ENCODE data around the gene MIER2.
A peak's percentile ranks its signal among the peaks of the same experiment; 100 is the strongest.

Gene MIER2

DNA sequence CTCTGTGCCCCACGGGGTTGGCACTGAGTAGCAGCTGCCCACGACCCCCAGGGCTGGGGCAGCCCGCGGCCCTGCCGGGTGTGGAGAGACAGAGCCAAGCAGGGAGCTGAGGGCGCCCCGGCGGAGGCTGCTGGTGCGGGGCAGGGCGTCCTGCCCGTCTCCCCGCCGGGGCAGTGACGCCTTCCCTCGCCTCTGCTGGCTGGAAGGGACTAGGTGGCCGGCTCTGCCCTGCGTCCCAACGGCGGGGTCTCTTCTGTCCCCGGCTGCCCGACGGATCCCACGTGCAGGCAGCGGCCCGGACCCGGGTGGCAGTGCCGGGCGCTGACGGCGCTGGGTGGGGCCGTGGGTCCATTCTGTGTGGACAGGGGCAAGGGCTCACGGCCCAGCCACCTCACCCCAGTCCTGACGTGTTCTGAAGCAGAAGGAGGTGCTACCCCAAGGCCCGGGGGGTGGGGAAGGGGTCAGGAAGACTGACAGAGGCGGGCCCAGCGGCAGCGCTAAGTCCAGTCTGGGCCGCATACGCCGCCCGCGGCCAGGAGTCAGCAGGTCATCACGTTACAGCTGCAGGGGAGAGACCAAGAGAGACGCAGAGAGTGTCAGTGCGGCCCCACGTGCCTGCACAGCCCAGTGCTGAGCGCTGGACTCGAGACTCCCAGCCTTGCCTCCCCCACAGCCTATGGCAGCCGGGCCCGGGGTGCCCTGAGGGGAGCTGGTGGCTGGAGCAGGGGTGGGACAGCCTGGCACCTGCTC is 38.3 kb downstream of the MIER2 start:
- no peak for DNase-seq

DNA sequence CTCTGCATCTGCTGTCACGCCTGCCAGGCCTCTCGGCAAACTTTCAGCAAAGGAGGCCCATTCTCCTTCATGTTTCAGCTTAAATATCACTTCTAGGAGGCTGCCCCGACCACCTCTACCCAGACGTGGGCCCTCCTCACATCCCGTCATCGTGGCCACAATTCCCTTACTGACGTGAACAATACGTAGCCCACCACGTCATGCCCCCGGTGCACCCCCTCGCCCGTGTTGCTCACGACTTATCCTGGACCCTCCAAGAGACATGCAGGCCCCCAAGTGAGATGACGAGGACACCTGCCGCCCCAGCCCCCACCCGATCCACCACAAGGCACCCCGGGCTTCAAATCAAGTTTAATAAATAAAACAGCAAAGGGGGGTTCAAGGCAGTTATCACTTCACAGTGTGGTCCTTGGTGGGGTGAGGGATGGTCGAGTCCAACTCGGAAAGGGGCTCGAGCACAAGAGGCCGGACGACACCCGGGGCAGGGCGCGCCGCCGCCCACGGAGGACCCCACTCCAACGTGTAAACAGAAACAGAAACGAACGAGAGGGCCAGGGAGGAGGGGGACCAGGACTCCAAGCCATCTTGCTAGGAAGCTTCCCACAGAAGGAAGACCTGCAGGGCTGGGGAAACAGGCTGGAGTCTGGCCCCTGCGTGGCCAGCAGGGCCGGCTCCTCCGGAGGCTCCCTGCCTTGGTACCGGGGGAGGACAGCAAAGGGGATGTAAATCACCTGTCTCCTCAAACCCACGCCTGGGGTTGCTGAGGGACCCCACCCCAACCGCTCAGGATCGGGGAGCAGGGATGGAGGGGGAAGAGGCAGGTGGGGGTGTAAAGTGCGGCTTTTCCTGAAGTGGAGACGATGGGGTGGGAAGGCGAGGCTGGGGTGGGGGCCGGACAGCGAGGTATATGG is 39.1 kb downstream of the MIER2 start:
- no peak for DNase-seq

DNA sequence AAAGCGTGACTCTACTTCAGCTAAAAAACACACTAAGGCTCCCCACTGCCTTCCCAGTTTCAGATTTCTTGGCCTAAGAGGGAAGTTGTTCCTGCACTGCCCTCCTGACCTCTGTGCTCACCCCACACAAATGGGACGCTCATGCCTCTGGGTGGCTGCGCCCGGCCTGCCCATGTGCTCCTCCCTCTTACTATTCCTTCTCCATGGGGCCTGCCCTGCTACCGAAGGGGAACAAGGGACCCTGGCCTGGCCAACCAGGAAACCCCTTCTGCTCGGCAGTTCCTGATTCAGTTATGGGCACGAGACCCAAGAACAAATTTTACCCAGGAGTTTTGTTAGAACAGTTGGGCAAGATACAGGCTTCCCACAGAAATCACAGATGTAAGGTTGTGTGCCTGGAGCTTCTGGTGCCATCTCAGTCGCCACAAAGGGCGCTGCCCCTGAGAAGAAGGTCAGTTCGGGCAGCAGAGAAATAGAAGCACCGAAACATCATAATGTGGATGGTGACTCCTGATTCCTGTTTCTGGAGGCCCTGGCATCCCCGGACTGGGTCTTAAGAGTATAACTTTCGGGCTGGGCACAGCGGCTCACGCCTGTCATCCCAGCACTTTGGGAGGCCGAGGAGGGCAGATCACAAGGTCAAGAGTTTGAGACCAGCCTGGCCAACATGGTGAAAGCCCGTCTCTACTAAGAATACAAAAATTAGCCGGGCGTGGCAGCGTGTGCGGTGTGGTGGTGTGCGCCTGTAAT is 47.9 kb downstream of the MIER2 start:
- DNase-seq: no peak

DNA sequence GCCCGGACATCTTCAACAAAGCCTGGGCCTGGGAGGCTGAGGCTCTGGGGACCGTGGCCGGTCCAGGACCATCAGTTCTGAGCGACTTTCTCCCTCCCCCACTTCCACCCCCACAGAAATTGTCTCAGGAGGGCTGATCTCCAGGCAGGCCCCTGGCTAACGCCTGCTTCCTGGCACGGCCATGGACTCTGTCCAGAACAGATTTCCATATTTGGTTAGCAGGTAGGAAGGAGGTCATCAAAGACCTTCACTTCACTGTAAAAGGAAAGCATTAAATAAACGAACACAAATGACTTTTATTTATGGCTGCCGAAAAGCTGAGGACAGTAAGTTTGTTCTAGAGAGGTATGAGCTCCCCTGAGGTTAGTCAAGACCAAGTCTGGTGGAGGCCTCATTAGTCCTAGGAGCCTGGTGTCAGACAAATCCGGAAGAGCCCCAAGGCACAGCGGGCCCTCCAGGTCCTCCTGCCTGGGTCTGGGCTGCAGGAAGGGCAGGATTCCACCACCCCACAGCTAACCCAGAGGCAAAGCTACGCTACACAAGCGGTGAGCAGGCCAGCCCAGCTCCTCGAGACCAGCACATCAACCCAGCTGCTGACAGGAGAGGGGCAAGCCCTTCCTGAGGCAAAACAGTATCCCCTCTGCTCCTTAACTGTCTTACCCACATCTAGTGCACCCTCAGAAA is 48.8 kb downstream of the MIER2 start:
- no peak for DNase-seq

DNA sequence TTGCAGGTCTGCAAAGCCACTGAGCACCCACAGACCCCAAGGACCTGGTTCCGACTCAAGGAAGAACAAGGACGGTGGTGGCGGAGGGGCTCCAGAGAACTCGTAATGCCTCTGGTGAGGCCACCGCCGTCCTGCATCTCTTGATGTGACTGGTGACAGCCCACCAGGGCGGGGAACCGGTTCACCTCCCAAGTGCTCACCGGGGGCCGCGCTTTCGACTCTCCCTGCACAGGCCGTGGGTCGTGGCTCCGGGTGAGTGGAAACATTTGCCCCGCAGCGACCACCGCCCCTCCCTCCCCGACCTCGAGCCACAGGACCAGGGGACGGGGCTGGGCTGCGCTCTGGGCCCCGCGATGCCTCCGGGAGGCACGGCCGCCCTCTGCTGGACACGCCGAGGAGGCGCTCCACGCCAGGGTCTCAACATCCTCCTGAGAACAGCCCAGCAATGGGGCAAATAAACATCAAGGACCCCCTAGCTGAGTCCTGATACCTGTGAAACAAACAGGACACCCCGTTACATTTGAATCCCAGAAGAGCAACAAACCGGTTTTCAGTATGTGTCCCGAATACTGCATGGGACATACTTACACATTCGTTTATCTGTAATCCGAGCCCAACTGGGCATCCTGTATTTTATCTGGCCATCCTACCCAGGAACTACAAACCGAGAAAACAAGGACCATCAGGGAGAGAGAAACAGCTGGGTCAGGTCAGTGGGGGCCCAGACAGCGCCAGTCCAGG is 49.5 kb downstream of the MIER2 start:
- peak; percentile 17 for DNase-seq

DNA sequence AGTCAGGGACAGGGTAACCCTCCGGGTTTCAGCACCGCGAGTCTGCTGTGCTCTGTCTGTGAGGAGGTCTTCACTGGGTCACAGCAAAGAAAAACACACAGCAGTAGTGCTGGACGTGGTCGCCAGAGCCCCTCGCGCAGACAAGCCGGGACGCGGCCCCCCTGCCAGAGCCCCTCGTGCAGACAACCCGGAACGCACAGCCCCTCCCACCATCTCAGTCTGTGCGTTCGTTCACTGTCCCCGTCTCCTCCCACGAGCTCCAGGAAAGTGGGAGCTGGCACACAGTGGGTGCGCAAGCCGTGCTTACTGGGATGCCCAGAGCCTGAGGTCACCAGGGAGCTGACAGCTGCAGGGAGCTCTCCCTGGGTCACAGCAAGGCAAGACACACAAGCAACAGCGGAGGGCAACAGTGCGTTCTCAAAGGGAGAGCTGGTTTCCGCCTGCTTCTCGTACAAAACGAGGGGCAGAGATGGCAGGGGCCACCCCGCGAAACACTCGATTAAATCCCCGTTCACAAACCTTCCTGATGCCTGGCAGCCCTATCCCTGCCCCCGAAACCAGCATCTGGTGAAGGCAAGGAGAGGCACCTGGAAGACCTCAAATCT is 50.2 kb downstream of the MIER2 start:
- DNase-seq: no peak

DNA sequence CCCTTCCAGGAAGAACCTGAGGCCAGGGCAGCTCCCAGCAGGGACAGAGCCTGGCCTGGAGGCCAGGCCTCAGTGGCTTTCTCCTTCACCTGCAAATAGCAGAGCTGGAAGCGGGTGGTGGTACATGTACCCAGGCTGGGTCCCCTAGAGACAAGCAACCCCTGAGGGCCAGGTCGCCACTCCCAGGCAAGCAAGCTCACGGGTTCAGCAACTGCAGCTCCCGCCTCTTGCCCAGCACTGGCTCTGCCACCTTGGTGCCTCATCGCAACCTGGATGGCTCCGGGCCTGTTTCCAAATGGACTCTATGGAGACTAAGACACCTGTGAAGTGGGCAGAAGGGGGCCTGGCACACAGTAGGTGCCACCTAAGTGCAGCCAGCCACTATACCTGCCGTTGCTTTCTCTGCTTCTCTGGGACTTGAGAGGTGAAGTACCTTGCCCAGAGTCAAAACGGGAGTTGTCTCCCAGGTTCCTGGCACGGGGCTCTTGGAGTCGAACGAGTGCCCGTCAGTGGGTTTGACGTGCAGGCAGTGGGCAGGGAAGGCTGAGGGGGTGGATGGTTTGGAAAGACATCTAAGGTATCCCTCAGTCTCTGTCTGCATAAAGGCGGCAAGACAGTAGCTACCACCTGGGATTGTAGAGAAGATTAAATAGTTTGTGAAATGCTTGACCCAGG is 51.0 kb downstream of the MIER2 start:
- no peak for DNase-seq

DNA sequence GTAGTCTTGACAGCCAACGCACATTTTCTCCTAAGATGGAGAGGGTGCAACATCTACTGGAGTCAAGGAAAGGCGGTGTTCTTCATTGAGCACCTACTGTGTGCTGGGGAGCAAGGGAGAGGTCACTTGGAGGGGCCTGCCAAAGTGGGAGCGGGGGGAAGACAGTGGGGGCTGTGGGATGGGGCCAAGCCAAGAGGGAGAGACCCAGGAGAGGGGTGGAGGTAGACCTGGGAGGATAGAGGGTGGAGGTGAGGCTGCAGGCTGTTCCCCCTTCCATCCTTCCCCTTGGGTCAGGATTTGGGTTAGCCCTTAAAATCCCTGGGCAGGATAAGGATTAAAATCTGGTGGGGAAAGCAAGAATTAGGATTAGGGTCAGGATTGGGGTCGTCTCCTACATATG is 51.6 kb downstream of the MIER2 start:
- DNase-seq: no peak

DNA sequence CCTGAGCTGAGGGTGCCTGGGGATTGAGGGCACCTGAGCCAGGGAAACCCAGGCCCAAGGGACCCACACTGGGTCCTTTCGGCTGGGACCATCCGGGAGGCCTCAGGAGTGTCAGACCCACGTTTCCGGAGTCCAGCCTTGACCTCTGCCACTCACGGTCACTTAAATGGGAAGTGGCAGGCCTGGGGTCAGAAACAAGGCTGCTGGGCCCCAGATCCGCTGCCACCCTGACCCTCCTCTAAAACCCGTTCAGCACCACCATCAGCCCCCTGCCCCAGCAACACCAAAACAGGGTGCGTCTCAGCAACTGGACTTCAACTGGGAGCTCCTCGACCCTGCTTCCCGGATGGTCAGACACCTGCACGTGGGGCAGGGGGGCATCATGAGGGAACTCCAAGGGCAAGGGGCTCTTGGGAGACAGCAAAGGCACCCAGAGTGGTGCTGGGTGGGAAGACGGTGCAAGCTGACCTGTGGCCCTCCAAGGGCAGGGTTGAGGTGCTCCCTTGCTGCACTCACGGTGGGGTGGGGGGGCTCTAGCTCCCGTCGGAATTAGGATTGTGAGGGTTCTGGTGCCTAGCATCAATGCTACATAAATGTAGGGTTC is 52.2 kb downstream of the MIER2 start:
- no peak for DNase-seq

DNA sequence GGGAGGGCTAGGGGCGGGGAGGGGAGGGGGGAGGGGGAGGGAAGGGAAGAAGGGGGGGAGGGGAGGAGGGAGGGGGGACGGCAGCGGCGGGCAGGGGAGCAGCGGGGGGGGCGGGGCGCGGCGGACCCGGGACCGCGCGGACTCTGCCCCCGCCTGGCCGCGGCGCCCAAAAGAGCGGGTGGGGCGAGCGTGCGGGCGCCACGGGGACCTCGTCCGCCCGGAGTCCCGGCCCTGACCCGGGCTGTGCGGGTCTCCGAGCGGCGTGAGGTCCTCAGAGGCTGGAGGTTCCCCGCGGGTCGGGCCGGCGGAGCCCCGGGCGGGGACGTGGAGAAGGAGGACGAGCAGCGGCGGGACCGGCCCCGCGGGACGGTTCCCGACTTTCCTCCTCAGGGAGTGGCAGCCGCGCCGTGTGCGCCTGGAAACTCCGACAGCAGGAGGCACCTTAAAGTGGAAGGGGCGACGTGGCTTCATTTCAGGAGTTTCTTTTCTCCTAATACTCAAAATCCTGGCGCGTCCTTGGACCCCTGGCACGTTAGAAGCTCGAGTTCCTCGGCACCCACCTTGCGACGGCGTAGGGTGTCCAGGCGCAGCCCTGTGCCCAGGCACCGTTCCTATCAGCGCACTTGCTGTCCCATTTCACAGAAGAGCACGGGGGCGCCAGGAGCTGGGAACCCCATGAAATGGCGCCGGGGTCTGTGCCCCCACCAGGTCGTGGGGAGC is 52.9 kb downstream of the MIER2 start:
- no peak for DNase-seq

DNA sequence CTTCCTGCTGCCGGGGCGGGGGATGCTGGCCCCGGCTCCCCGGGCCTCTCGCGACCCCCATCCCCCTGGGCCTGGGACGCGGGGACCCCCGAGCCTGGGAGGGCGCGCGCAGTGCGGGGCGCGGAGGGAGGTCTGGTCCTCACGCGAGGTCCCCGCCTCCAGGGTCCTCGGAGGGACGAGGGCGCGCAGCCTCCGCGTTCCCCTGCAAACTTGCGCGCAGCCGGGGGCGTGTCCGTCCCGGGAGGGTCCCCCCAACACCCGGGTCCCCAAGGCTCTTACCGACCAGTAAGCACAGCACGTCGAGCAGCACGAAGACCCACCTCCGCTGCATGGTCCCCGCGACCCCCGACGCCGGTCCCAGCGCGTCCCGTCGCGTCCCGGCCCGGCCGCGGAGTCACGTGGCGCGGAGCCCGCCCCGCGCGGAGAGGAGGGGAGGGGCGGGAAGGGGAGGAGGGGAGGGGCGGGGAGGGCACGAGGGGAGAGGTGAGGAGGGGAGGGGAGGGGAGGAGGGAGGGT is 53.5 kb downstream of the MIER2 start, which contains the start of gene PLPP2:
PLPP2 (minus strand) TSS at position 398 of the 516 bp plus-strand sequence; CDS start at position 331, 67 bp downstream.
- DNase-seq: no peak

DNA sequence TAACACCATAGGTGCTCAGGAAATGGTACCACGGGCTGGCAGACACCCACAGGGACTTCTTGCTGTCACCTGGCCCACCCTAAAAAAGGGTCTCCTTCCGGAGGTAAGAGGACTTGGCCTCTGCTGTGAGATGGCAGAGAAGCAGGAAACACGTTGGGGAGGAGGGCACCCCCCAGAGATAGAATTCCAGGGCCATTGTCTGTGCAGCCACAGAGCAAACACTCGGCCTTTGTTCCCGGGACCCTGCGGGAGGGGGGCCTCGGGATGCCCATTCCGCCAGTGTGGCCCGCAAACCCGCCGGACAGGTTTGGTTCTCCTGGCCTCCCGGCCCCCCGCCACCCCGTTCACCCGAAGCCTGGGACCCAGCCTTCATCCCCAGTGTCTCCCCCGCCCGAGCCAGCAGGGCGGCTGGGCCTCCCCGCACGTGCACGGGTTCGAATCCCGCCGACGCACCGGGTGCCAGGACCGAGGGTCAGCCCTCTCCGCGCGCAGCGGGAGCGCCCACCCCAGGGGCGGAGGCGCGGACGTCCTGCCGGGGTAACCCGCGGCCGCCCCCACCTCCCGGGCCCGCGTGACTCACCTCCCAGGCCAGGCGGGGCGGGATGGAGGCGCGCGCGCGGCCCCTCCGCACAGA is 54.1 kb downstream of the MIER2 start:
- DNase-seq: no peak

DNA sequence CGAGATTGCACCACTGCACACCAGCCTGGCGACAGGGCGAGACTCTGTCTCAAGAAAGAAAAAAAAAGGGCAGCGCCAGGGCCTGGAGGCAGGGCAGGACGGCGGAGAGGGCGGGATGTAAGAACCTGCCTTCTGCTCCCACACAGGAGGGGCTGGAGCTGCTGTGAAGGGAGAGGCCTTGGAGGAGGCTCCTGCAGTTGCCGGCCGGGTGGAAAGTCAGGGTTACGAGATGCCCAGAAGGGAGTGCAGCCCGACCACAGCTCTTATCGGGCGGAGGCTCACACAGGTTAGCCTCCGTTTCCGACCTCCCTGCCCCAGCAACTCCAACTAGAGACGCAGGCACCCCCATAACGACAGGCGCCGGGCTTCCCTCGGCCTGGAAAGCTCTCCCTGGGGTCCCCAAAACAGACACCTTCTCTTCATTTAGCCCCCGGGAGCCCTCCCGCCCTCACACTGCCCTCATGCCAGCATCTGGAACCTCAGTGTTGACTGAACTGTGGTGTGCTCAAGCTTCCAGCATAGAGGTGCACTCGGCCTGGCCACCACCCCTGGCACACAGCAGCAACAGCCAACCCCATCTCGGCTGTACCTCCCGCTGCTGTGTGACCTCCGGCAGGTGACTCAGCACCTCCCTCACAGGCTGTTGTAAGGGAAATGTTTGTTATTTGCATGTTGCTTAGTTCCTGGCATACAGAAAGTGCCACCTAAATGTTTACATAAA is 54.8 kb downstream of the MIER2 start:
- DNase-seq: peak; percentile 47

DNA sequence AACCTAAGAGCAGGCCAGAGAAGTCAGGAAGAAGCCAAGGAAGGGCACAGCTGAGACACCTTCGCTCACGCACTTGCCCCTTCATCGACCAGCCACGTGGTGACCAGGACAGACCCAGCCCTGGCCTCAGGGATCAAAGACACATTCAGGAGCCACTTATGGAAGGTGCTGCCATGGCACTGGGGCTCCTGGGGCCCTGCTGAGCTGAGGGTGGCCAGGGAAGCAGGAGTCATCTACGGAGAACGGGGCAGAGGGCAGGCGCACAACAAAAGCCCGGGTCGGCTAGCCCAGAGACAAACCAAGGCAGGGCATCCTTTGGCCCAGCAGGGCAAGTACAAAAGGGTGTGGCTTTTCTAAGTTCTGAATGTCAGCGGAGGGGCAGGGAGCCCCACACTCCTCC is 55.7 kb downstream of the MIER2 start:
- no peak for DNase-seq

DNA sequence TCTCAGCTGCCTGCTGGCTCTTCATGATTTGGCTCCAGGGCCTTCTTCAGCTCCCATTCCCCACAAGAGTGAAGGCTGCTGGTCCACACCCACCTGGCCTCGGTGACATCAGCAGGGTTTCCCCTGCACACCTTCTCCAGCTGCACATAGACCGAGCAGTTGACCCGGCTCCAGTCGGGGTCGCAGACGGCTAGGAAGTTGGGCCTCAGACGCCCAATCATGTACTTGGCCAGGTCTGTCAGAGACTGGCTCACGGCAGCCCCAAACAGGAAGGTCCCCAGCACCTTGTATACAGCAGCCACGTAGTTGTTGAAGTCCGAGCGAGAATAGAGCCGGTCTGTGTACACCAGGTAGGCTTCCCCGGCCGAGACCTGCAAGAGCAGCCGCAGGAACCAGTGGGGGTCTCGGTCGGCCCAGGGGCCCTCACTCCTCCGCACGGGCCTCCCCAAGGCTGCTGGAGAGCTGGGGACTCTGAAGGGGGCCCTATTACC is 57.2 kb downstream of the MIER2 start:
- DNase-seq: no peak

DNA sequence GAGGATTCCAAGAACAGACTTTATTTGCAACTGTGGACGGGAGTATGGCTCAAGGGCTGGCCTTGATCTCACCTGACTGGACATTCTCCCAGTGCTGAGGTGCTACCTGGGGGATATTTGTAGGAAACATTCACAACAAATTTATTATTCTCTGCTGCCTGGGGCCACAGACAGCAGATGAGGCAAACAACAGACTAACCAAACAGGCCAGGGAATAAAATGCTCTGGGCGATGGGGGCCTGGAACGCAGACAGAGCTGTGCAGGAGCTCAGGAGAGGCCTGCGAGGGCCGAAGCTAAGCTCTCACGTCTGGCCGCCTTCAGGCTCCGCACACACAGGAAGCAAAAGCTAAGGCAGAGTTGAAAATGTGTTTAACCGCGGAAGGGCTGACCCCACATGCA is 61.2 kb downstream of the MIER2 start:
- DNase-seq: no peak

DNA sequence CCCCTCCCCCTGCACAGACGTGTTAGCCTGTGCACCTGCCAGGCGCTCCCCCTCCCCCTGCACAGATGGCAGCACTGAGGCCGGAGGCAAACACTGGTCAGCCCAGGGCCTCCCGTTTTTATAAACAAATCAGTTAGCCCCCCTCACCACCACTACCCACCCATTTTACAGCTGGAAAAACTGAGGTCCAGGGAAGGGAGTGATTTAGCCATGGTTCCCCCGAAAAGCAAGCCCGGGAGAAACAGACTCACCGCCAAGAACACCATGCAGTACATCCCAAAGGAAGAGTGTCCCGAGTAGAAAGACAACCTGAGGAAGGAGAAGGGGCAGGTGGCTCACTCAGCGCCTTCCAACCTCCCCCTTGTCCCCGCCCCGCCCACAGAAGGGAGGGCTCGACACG is 62.1 kb downstream of the MIER2 start:
- no peak for DNase-seq

DNA sequence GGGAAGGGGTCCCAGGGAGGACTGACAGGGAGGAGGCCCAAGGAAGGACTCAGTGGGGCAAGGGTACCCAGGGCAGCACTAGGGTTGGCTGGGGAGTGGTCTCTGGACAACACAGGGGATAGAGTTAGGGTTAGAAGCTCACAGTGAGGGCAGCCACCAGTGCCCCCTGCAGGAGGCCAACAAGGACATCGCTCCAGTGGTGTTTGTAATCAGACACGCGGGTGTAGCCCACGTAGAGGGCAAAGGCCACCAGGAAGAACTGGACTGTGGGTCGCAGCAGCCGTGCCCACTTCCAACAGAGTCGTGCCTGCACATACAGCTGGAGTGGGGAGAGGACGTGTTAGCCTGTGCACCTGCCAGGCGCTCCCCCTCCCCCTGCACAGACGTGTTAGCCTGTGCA is 62.6 kb downstream of the MIER2 start:
- DNase-seq: no peak
